ENCODE results near the gene SH3BP1. TPM values are rescaled to one million over a fixed set of nuclear protein-coding genes. Genes with fewer than 3 reads are reported as not detected.

SH3BP1 gene
- total and polyA plus RNA-seq, 2 of the 13 experiments (the other 11 are each of a cell fraction or from before 2014, with no cell fraction given): 8.4 to 18.5 TPM

- H3K4me2 ChIP-seq (ENCODE audit: low read depth, low read length): peak overlapping the region; percentile 84
- WGBS (ENCODE audit: low lambda C conversion rate): 3% methylated on average over 4 of the region's 4 CpGs
- TF ChIP-seq HOXA3 (CRISPR knock-in tag; IDR thresholded peaks at IDR 0.05) (0 out of 2 replicates have a peak, but pooled peaks have one; percentile 1), ZNF510 (CRISPR knock-in tag; IDR thresholded peaks at IDR 0.05; ENCODE audit: low read depth) (no peak), GZF1 (CRISPR knock-in tag; IDR thresholded peaks at IDR 0.05) (no peak), AHDC1 (CRISPR knock-in tag; IDR thresholded peaks at IDR 0.05; ENCODE audit: borderline replicate concordance) (peak; percentile 51; the same call in 1 of the 2 replicates), ZSCAN5A (CRISPR knock-in tag; IDR thresholded peaks at IDR 0.05; ENCODE audit: borderline replicate concordance) (no peak), ZFY (CRISPR knock-in tag; IDR thresholded peaks at IDR 0.05) (0 out of 2 replicates have a peak, but pooled peaks have one; percentile 2), HNF4A (CRISPR knock-in tag; IDR thresholded peaks at IDR 0.05) (peak; percentile 17; the same call in 1 of the 2 replicates), IKZF4 (CRISPR knock-in tag; IDR thresholded peaks at IDR 0.05; ENCODE audit: borderline replicate concordance, low read depth, not compliant biosample characterization) (no peak), NR2F1 (CRISPR knock-in tag; IDR thresholded peaks at IDR 0.05) (peak in 1 of 2 experiments; percentile 41; a peak in 1 of 4 replicates), ZNF563 (CRISPR knock-in tag; IDR thresholded peaks at IDR 0.05) (no peak), HDAC1 (CRISPR knock-in tag; IDR thresholded peaks at IDR 0.05) (0 out of 2 replicates have a peak, but pooled peaks have one; percentile 32)
- TF ChIP-seq, protein P1, sequence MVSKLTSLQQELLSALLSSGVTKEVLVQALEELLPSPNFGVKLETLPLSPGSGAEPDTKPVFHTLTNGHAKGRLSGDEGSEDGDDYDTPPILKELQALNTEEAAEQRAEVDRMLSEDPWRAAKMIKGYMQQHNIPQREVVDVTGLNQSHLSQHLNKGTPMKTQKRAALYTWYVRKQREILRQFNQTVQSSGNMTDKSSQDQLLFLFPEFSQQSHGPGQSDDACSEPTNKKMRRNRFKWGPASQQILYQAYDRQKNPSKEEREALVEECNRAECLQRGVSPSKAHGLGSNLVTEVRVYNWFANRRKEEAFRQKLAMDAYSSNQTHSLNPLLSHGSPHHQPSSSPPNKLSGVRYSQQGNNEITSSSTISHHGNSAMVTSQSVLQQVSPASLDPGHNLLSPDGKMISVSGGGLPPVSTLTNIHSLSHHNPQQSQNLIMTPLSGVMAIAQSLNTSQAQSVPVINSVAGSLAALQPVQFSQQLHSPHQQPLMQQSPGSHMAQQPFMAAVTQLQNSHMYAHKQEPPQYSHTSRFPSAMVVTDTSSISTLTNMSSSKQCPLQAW (CRISPR knock-in tag; IDR thresholded peaks at IDR 0.05): 0 out of 2 replicates have a peak, but pooled peaks have one; percentile 16
These were observed 38.3 kb upstream of the SH3BP1 start for GRCh38 chr22:37601203-37601539.

More at GRCh38 chr22:37601203-37601539, 38.3 kb upstream of the SH3BP1 start:
- no peaks in the 10 kb centered on the region for H3K79me2 ChIP-seq (ENCODE audit: insufficient read depth, low read length)
- no peak for FAIRE-seq
- H2AFZ ChIP-seq (ENCODE audit: low read length): no peak overlapping the region
- H3K27me3 ChIP-seq (ENCODE audit: control insufficient read depth in 1 of 2, insufficient read depth in 2 of 2, low read length in 2 of 2): 0 out of 5 replicates have a peak, but pooled peaks cover 2 to 5% of the 10 kb centered on the region in 2 experiments
- H4K20me1 ChIP-seq (ENCODE audit: insufficient read depth, low read length): no peaks in the 10 kb centered on the region
- H3K36me3 ChIP-seq (replicated peaks in 1 of 2; ENCODE audit: control insufficient read depth in 1 of 2, insufficient read depth in 2 of 2, low read length in 2 of 2): no peaks in the 10 kb centered on the region
- peak overlapping the region; percentile 20 to 45 (median 24); a peak in 4 of 6 replicates for H3K4me3 ChIP-seq (replicated peaks in 1 of 3; ENCODE audit: insufficient read depth in 1 of 3, low read depth in 2 of 3, low read length in 3 of 3)
- peak; percentile 28 for ATAC-seq
- no peaks in the 10 kb centered on the region for H3K9me3 ChIP-seq (ENCODE audit: low read length)
- H3K27ac ChIP-seq (ENCODE audit: extremely low read length, insufficient read depth, low read length): peak overlapping the region; percentile 30
- ChIA-PET CTCF (ENCODE audit: low intra/inter-chr PET ratio, low total read pairs) (no interaction called here), POLR2A (interaction anchor here (0.6 to 2.3 kb wide), 5 partner anchors 9 to 569 kb away, joined by 3 to 6 read pairs (median 3); partner anchors contain the start of gene LGALS2)
- in situ Hi-C loops (cut with HindIII; ENCODE audit: extremely low pct_ligation_motif_present, low pct_unique_long_range_greater_than_20kb): loop anchor here (10.0 kb wide), 1 partner anchor 56 kb away; no protein-coding TSS in a partner anchor
- H3K4me1 ChIP-seq (ENCODE audit: insufficient read depth, low read length): peaks cover 34% of the 10 kb centered on the region
- intact Hi-C loops (cut with micrococcal nuclease; ENCODE audit: unreplicated experiment): no loop called here
- DNase-seq (ENCODE audit: low spot score): no peak
- H3K9ac ChIP-seq (ENCODE audit: insufficient read depth, low read depth, low read length): 0 out of 2 replicates have a peak overlapping the region, but pooled peaks have one; percentile 1
- no TSS peak for BruUV-seq (replicated peaks)

All from HepG2 (cell line).